GM12801 (cell line): ENCODE measurements around the gene CILP2.

Experiments used
- CTCF ChIP-seq: IDR thresholded peaks from one replicate; pipeline ENCODE4 v1.5.1; 2011; ENCODE audit warnings: control low read depth; ENCODE audit not compliant: insufficient read length; ENCODE audit errors: extremely low read depth

CILP2 gene

DNA sequence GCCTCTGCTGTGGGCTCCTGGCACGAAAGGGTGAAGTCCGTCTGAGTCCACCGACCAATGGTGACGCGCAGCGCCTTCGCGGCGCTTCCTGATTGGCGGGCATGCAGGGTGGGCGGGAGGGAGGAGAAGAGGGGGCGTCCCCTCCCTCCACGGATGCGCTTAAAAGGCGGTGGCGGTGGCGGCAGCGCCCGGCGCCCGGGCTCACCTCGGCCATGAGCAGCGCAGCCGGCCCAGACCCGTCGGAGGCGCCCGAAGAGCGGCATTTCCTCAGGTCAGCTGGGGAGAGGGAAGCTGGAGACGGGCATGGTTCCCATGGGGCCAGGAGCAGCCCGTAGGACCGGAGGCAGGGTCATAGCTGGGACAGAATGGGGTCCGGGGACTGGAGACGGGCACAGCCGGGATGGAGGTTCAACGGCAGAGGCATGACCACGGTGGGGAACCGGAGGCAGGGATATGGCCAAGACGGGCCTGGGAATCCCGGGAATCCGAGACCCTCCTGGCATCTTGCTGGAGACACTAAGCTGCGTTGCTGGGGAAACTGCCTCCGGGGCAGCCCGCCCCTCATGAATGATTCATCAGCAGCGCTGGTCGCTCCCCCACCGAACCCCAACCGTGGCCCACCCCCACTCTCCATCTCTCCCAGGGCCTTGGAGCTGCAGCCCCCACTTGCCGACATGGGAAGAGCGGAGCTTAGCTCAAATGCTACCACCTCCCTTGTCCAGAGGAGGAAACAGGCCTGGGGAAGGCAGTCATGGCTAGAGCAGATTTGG lies 9.2 kb upstream of the CILP2 start, which contains the start of gene YJEFN3:
Gene YJEFN3, plus strand, starts transcription at position 191 of the 770 bp plus-strand sequence. Its CDS starts 22 bp downstream, at position 213.
- no peak for TF ChIP-seq CTCF

DNA sequence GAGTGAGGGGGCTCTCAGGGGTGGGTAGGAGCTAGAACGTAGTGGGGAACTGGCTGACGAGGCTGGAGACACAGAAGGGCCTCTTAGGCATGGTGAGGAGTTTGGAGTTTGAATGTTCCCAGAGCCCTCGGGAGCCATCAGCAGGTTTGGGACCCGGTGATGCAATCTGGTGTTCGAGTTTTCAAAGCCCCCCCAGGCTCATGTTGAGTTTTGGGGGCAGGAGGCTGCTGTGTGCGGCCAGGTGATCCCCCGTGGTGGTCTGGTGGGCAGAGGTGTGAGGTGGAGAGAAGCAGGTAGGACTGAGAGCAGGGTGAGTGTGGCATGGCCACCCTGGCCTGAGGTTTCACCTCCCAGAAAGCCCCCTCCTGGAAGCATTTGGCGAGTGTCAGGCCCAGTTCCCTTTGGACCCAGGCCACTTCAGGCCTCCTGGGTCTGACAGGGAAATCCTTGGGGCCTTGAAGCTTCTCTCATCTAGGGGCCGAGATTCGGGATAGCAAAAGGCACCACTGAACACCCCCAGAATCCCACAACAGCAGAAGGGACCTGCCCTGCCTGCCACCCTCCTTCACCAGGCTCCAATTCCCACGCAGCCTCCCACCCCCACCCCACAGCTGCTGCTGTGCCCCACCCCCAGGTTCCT lies 8.2 kb upstream of the CILP2 start:
- TF ChIP-seq CTCF: no peak

DNA sequence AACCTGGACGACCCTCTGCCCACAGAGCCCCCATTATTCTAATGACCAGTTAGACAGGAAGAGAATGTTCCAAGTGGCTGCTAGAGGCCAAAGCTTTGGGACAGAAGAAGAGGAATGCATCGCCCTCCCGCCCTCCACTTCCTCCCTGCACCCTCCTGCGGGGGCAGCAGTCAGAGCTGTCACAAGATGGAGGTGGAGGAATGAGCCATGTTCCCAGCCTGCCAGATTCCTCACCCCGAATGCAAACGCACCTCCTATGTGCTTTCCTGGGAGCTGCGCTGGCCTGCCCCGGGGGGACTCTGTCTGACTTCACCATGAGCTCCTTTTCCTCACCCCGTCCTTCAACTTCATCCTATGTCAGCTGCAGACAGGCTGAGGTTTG lies 7.7 kb upstream of the CILP2 start:
- TF ChIP-seq CTCF: no peak

GRCh38 chr19:19530889-19531288 lies 7.2 kb upstream of the CILP2 start:
- no peak for TF ChIP-seq CTCF

DNA sequence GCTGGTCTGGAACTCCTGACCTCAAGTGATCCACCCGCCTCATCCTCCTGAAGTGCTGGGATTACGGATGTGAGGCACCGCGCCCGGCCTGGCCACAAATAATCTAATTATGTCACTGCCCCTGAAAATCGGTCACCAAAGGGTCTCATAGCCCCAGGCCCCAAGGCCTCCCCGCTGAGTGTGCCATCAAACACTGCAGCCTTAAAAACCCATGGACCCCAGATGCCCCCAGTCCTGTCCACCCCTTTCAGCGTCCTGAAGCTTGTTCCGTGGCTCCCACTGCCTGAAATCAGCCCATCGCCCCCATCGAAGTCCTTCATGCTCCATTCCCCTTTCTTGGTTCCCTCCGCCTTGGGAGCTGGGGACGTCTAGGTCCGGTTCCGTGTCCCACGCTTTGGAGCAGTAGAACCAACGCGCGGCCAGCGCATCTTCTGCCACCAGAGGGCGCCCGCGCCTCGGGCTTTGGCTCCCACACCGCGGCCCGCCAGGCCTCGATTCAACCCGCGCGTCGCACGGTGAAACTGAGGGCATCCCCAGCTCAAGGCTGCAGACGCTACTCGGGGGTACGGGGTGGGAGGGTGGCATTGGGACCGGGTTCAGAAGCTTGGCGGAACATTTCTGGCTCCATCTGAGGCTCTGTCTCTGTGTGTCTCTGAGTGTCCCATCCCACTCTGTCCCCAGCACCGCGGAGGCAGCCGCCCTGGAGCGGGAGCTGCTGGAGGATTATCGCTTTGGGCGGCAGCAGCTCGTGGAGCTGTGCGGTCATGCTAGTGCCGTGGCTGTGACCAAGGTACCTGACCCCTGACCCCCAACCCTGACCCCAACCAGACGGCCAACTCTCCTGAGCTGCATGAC lies 5.9 kb upstream of the CILP2 start:
- TF ChIP-seq CTCF: no peak

DNA sequence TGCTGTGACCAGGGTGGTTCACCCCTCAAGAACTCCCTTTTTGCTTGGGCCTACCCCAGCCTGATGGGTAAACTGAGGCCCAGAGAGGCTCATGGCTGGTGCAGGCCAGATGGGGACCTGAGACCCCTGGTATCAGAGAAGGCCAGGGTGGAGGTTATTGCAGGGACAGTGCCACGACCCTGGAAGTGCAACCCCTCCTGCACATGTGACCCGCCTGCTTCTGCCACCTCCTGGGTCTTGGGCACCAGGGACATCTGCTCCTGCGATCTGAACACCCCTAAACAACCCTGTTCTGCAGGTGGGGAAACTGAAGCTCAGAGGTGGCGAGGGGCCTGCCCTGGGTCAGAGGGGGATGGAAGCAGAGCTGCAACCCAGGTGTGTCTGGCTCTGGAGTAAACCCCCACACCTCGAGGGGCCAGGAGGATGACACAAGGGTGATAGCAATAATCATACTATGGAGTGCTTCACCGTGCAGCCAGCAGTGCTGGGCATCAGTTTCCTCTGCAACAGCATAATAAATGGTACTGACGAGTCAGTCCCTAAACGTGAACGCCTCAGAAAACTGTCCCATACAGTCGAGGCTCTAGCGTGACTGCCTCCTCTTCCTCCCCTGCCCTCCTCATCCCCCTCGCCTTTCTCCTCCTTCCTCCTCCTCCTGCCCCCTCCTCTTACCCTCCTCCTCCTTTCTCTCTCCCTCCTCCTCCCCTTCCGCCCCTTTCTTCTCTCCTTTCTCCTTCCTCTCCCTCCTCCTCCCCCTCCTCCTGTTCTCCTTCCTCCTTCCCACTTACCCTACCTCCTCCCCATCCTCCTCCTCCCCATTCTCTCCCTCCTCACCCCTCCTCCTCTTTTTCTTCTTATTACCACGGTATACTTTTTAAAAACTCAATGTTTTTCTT lies 5.0 kb upstream of the CILP2 start:
- no peak for TF ChIP-seq CTCF
